ENCODE results near the gene LRP8. TPM values are rescaled to one million over a fixed set of nuclear protein-coding genes. Genes with fewer than 3 reads are reported as not detected.

LRP8 gene
- 10 to 100 TPM in 2 of 5 experiments, 1 to 10 TPM in 3; 4.3 to 45.8 (median 9.9) TPM for total RNA-seq
- polyA plus RNA-seq: under 1 TPM; 0.64 to 0.92 TPM
- 10.1 reads per million, percentile 36 among the genes with 10 or more reads in this experiment for total RNA-seq

DNA sequence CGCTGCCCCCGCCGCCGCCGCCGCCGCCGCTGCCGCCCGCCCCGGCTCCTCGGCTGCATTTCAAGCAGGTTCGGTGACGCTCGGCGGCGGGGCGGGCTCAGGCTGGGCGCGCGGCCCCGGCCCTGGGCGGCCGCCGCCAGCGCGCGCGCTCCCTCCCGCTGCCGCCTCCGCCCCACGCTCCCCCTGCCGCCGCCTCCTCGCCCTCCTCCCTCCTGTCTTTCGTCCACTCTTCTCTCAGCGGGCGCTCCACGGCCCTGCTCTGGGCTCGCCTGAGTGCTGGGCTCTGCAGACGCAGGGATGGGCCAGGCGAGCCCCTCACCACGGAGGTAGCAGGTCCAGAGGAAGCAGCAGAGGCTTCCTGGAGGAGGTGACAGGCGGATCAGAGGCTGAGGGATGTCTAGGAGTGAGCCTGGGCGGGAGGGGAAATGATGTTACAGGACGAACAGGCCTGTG is at the start of gene LRP8:
Gene LRP8, minus strand, starts transcription at position 62 of the 453 bp plus-strand sequence. CDS start 158 bp downstream, outside the sequence.
- Mint-ChIP-seq H3K4me1 (peaks cover 4 to 46% (median 12%) of the 10 kb centered on the region in 7 donors), H3K27ac (peak within 1 kb of the TSS; percentile 54 to 99 (median 84)), H3K9me3 (peaks cover 0 to 1% (median 0%) of the 10 kb centered on the region in 11 donors), H3K4me3 (peak within 1 kb of the TSS; percentile 92 to 100 (median 94)), H3K27me3 (no peaks in the 10 kb centered on the region), H3K36me3 (peaks cover 0 to 12% (median 0%) of the 10 kb centered on the region in 5 donors)
- Histone ChIP-seq H3K9me3 (ENCODE audit: control insufficient read depth in 2 of 3, low read length in 3 of 3) (no peaks in the 10 kb centered on the region), H3K4me3 (ENCODE audit: low read length) (peak within 1 kb of the TSS; percentile 88), H3K27me3 (ENCODE audit: control insufficient read depth in 2 of 2, insufficient read depth in 2 of 2, low read length in 2 of 2) (no peaks in the 10 kb centered on the region), H3K36me3 (ENCODE audit: control insufficient read depth in 2 of 3, insufficient read depth in 3 of 3, low read length in 3 of 3) (peaks cover 0 to 4% (median 0%) of the 10 kb centered on the region in 3 experiments), H3K4me1 (ENCODE audit: control insufficient read depth in 2 of 2, insufficient read depth in 2 of 2, low read length in 2 of 2) (peaks cover 5 to 14% of the 10 kb centered on the region in 2 donors), H3K27ac (ENCODE audit: low read depth, low read length) (peak within 1 kb of the TSS; percentile 56)
- peak; percentile 60 to 86 (median 71) for DNase-seq
- intact Hi-C loops (cut with micrococcal nuclease): loop anchor here (1.0 to 10.0 kb wide), 10 partner anchors 36 to 1437 kb away; partner anchors contain the start of genes BTF3L4 (in 2 of the 2), NDC1 (in 2 of the 2), TXNDC12 (in 2 of the 2) and CPT2 (in 1 of the 2)
- ChIA-PET POLR2A (no interaction called here), CTCF (no interaction called here)
- peak; percentile 69 for ATAC-seq

- ChIA-PET CTCF (no interaction called here), POLR2A (no interaction called here)
- intact Hi-C loops (cut with micrococcal nuclease): no loop called here
- no peak overlapping the region for H3K4me3 ChIP-seq (ENCODE audit: low read length)
- no peaks in the 10 kb centered on the region for H3K9me3 Mint-ChIP-seq
- H3K36me3 ChIP-seq (ENCODE audit: control insufficient read depth in 2 of 3, insufficient read depth in 3 of 3, low read length in 3 of 3): no peaks in the 10 kb centered on the region
- no peaks in the 10 kb centered on the region for H3K4me1 ChIP-seq (ENCODE audit: control insufficient read depth in 2 of 2, insufficient read depth in 2 of 2, low read length in 2 of 2)
- H3K27me3 Mint-ChIP-seq: peaks cover 0 to 34% (median 4%) of the 10 kb centered on the region in 5 donors
- ATAC-seq (no peak), DNase-seq (no peak)
- H3K36me3 Mint-ChIP-seq: no peaks in the 10 kb centered on the region
- no peak overlapping the region for H3K27ac Mint-ChIP-seq
- no peaks in the 10 kb centered on the region for H3K27me3 ChIP-seq (ENCODE audit: control insufficient read depth in 2 of 2, insufficient read depth in 2 of 2, low read length in 2 of 2)
- H3K4me1 Mint-ChIP-seq: no peaks in the 10 kb centered on the region
- no peaks in the 10 kb centered on the region for H3K9me3 ChIP-seq (ENCODE audit: control insufficient read depth in 2 of 3, low read length in 3 of 3)
- H3K4me3 Mint-ChIP-seq: no peak overlapping the region
- no peak overlapping the region for H3K27ac ChIP-seq (ENCODE audit: low read depth, low read length)
Measured at GRCh38 chr1:53377438-53377841, 49.6 kb upstream of the LRP8 start.

DNA sequence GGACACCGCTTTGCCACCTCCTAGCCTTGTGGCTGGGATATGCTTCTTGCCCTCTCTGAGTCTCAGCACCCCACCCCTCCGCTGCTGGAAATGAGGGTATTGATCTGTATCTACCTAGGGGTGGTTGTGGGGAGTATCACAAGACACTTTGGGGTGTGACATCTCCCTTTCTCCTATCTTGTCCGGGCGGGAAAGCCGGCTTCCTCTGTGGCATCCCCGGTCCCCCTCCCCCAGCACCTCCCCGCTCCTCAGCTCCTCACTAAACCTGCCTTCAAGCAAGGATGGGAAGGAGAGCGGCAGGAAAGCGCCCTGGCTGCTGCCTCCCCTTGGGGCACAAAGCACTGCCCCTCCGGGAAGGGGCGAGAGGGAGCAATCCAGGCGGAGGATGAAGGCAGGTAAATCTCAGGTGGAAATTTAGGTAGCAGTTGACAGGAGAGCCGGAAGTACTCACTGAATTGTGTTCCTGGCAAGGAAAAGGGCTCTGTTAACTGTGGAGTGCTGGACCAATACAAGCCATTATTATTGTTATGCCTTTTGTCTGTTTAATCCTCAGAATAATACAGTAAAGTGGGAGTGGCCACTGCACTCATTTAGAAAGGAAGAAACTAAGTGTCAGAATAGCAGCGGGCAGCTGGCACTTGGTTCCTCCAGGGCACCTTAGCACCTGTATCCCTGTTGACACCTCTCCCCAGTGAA is 49.0 kb upstream of the LRP8 start:
- ATAC-seq (no peak), DNase-seq (no peak)
- Mint-ChIP-seq H3K27me3 (peaks cover 0 to 30% (median 4%) of the 10 kb centered on the region in 5 donors), H3K4me3 (no peak overlapping the region), H3K27ac (no peak overlapping the region), H3K4me1 (no peaks in the 10 kb centered on the region), H3K9me3 (no peaks in the 10 kb centered on the region), H3K36me3 (no peaks in the 10 kb centered on the region)
- intact Hi-C loops (cut with micrococcal nuclease): no loop called here
- H3K9me3 ChIP-seq (ENCODE audit: control insufficient read depth in 2 of 3, low read length in 3 of 3): no peaks in the 10 kb centered on the region
- no peak overlapping the region for H3K4me3 ChIP-seq (ENCODE audit: low read length)
- no peaks in the 10 kb centered on the region for H3K36me3 ChIP-seq (ENCODE audit: control insufficient read depth in 2 of 3, insufficient read depth in 3 of 3, low read length in 3 of 3)
- H3K27ac ChIP-seq (ENCODE audit: low read depth, low read length): no peak overlapping the region
- CTCF ChIA-PET: no interaction called here
- no peaks in the 10 kb centered on the region for H3K4me1 ChIP-seq (ENCODE audit: control insufficient read depth in 2 of 2, insufficient read depth in 2 of 2, low read length in 2 of 2)
- POLR2A ChIA-PET: no interaction called here
- H3K27me3 ChIP-seq (ENCODE audit: control insufficient read depth in 2 of 2, insufficient read depth in 2 of 2, low read length in 2 of 2): no peaks in the 10 kb centered on the region

DNA sequence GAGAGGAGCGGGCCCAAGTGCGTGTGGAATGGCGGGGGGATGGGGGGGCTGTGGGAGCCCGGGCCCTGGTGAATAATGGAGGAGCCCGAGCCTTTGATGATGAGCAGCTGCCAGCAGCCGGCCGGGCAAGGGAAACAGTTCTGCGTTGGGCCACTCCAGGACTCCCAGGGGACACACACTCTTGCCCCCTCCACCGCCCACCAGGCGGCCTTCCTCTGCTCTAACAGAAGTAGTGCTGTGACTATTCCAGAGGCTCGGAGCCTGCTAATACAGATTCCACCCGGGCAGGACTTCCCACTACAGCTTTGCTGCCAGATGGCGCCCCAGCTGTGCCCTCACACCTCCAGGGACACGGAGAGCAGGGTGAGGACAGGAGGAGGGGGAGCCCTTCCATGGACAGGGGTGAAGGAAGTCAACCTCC is 48.2 kb upstream of the LRP8 start:
- H3K9me3 Mint-ChIP-seq: no peaks in the 10 kb centered on the region
- CTCF ChIA-PET: no interaction called here
- intact Hi-C loops (cut with micrococcal nuclease): no loop called here
- DNase-seq: no peak
- Histone ChIP-seq H3K4me3 (ENCODE audit: low read length) (no peak overlapping the region), H3K36me3 (ENCODE audit: control insufficient read depth in 2 of 3, insufficient read depth in 3 of 3, low read length in 3 of 3) (no peaks in the 10 kb centered on the region), H3K9me3 (ENCODE audit: control insufficient read depth in 2 of 3, low read length in 3 of 3) (no peaks in the 10 kb centered on the region), H3K4me1 (ENCODE audit: control insufficient read depth in 2 of 2, insufficient read depth in 2 of 2, low read length in 2 of 2) (no peaks in the 10 kb centered on the region), H3K27me3 (ENCODE audit: control insufficient read depth in 2 of 2, insufficient read depth in 2 of 2, low read length in 2 of 2) (no peaks in the 10 kb centered on the region), H3K27ac (ENCODE audit: low read depth, low read length) (no peak overlapping the region)
- H3K36me3 Mint-ChIP-seq: no peaks in the 10 kb centered on the region
- H3K4me3 Mint-ChIP-seq: no peak overlapping the region
- no peak for ATAC-seq
- H3K27ac Mint-ChIP-seq: no peak overlapping the region
- no peaks in the 10 kb centered on the region for H3K4me1 Mint-ChIP-seq
- POLR2A ChIA-PET: interaction anchor here (0.7 kb wide), 1 partner anchor 18 kb away, joined by 3 read pairs; no protein-coding TSS in a partner anchor
- H3K27me3 Mint-ChIP-seq: peaks cover 0 to 21% (median 0%) of the 10 kb centered on the region in 5 donors

GRCh38 chr1:53375440-53375839 is 47.6 kb upstream of the LRP8 start:
- no peak overlapping the region for H3K4me3 Mint-ChIP-seq
- Histone ChIP-seq H3K27me3 (ENCODE audit: control insufficient read depth in 2 of 2, insufficient read depth in 2 of 2, low read length in 2 of 2) (no peaks in the 10 kb centered on the region), H3K4me3 (ENCODE audit: low read length) (no peak overlapping the region), H3K4me1 (ENCODE audit: control insufficient read depth in 2 of 2, insufficient read depth in 2 of 2, low read length in 2 of 2) (no peaks in the 10 kb centered on the region), H3K36me3 (ENCODE audit: control insufficient read depth in 2 of 3, insufficient read depth in 3 of 3, low read length in 3 of 3) (no peaks in the 10 kb centered on the region), H3K27ac (ENCODE audit: low read depth, low read length) (no peak overlapping the region), H3K9me3 (ENCODE audit: control insufficient read depth in 2 of 3, low read length in 3 of 3) (no peaks in the 10 kb centered on the region)
- H3K4me1 Mint-ChIP-seq: no peaks in the 10 kb centered on the region
- ChIA-PET CTCF (no interaction called here), POLR2A (no interaction called here)
- intact Hi-C loops (cut with micrococcal nuclease): no loop called here
- DNase-seq (peak in 1 of 9 donors; percentile 12), ATAC-seq (no peak)
- no peaks in the 10 kb centered on the region for H3K9me3 Mint-ChIP-seq
- peak overlapping the region in 2 of 9 donors; percentile 22 to 50 for H3K27ac Mint-ChIP-seq
- no peaks in the 10 kb centered on the region for H3K36me3 Mint-ChIP-seq
- peaks cover 0 to 17% (median 0%) of the 10 kb centered on the region in 5 donors for H3K27me3 Mint-ChIP-seq

DNA sequence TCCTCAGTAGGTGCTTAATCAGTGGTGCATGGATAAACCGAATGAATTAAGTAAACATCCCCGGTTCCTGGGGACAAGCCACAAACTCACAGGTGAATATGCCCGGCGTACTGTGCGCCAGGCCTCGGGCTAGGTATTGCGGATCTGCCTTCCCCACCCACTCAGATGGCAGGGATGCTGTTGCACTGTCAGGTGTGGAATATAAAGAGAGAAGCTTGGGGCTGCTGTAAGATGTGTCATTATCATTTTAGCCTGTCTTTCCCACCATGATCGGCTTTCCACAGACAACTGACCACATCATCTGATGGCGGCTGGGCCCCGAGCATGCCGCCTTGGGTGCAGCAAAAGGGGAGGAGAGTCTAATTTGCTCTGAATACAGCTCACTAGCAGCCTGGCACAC is 45.4 kb upstream of the LRP8 start:
- Histone ChIP-seq H3K9me3 (ENCODE audit: control insufficient read depth in 2 of 3, low read length in 3 of 3) (no peaks in the 10 kb centered on the region), H3K4me1 (ENCODE audit: control insufficient read depth in 2 of 2, insufficient read depth in 2 of 2, low read length in 2 of 2) (peaks cover 6 to 7% of the 10 kb centered on the region in 2 donors), H3K4me3 (ENCODE audit: low read length) (no peak overlapping the region), H3K36me3 (ENCODE audit: control insufficient read depth in 2 of 3, insufficient read depth in 3 of 3, low read length in 3 of 3) (no peaks in the 10 kb centered on the region), H3K27me3 (ENCODE audit: control insufficient read depth in 2 of 2, insufficient read depth in 2 of 2, low read length in 2 of 2) (no peaks in the 10 kb centered on the region), H3K27ac (ENCODE audit: low read depth, low read length) (no peak overlapping the region)
- no peak overlapping the region for H3K4me3 Mint-ChIP-seq
- no peak for ATAC-seq
- H3K9me3 Mint-ChIP-seq: no peaks in the 10 kb centered on the region
- no peak overlapping the region for H3K27ac Mint-ChIP-seq
- ChIA-PET CTCF (interaction anchor here (0.7 kb wide), 1 partner anchor 95 kb away, joined by 3 read pairs; no protein-coding TSS in a partner anchor), POLR2A (no interaction called here)
- DNase-seq: no peak
- no peaks in the 10 kb centered on the region for H3K36me3 Mint-ChIP-seq
- H3K4me1 Mint-ChIP-seq: peaks cover 6 to 10% (median 9%) of the 10 kb centered on the region in 7 donors
- peaks cover 0 to 8% (median 0%) of the 10 kb centered on the region in 5 donors for H3K27me3 Mint-ChIP-seq
- intact Hi-C loops (cut with micrococcal nuclease): no loop called here

All from naive thymus-derived CD4-positive, alpha-beta T cell (primary cell).